ENCODE results near the gene CDH15. TPM values are rescaled to one million over a fixed set of nuclear protein-coding genes. Genes with fewer than 3 reads are reported as not detected.

CDH15 gene
- total and polyA plus RNA-seq, 2 donors from 2014 or later = 0.22 to 0.31 TPM

GRCh38 chr16:89200124-89200849, 28.7 kb downstream of the CDH15 start, which contains the start of gene SLC22A31:
SLC22A31 (minus strand) TSS chr16:89200537; CDS start chr16:89200501, 36 bp downstream.
- H3K9me3 ChIP-seq (ENCODE audit: control insufficient read depth in 2 of 3, insufficient read depth in 1 of 3, low read length in 3 of 3) = no peaks in the 10 kb centered on the region
- FAIRE-seq = no peak
- no peak within 1 kb of the TSS for H3K27ac ChIP-seq (ENCODE audit: low read depth in 2 of 2, low read length in 2 of 2)
- peaks cover 17% of the 10 kb centered on the region for H3K27me3 ChIP-seq (ENCODE audit: control insufficient read depth, insufficient read depth, low read length)
- H3K36me3 ChIP-seq (ENCODE audit: control insufficient read depth in 2 of 3, insufficient read depth in 3 of 3, low read length in 3 of 3) = no peaks in the 10 kb centered on the region
- peak in 2 of 5 donors; percentile 74 to 76 for DNase-seq
- H3K4me3 ChIP-seq (ENCODE audit: low read length in 3 of 3) = no peak within 1 kb of the TSS
- intact Hi-C loops (cut with DNase I) = no loop called here
- TF ChIP-seq CTCF (IDR thresholded peaks at IDR 0.05; ENCODE audit: borderline replicate concordance, extremely low read depth, insufficient read depth) = no peak
- no peak within 1 kb of the TSS for H3K9ac ChIP-seq (ENCODE audit: low read length in 3 of 3)
- H3K4me1 ChIP-seq (ENCODE audit: control insufficient read depth in 2 of 3, insufficient read depth in 2 of 3, low read depth in 1 of 3, low read length in 3 of 3) = peaks cover 0 to 2% (median 0%) of the 10 kb centered on the region in 3 donors

GRCh38 chr16:89200850-89201411, 29.4 kb downstream of the CDH15 start:
- H3K27ac ChIP-seq (ENCODE audit: low read depth in 2 of 2, low read length in 2 of 2) = no peak overlapping the region
- TF ChIP-seq CTCF (IDR thresholded peaks at IDR 0.05; ENCODE audit: borderline replicate concordance, extremely low read depth, insufficient read depth) = no peak
- H3K27me3 ChIP-seq (ENCODE audit: control insufficient read depth, insufficient read depth, low read length) = peaks cover 17% of the 10 kb centered on the region
- intact Hi-C loops (cut with DNase I) = no loop called here
- H3K36me3 ChIP-seq (ENCODE audit: control insufficient read depth in 2 of 3, insufficient read depth in 3 of 3, low read length in 3 of 3) = no peaks in the 10 kb centered on the region
- H3K4me3 ChIP-seq (ENCODE audit: low read length in 3 of 3) = no peak overlapping the region
- peaks cover 0 to 2% (median 0%) of the 10 kb centered on the region in 3 donors for H3K4me1 ChIP-seq (ENCODE audit: control insufficient read depth in 2 of 3, insufficient read depth in 2 of 3, low read depth in 1 of 3, low read length in 3 of 3)
- DNase-seq (peak in 2 of 5 donors; percentile 73 to 82), FAIRE-seq (no peak)
- H3K9ac ChIP-seq (ENCODE audit: low read length in 3 of 3) = no peak overlapping the region
- no peaks in the 10 kb centered on the region for H3K9me3 ChIP-seq (ENCODE audit: control insufficient read depth in 2 of 3, insufficient read depth in 1 of 3, low read length in 3 of 3)

- no peak for FAIRE-seq
- Histone ChIP-seq H3K27me3 (ENCODE audit: control insufficient read depth, insufficient read depth, low read length) (peaks cover 17% of the 10 kb centered on the region), H3K27ac (ENCODE audit: low read depth in 2 of 2, low read length in 2 of 2) (no peak overlapping the region)
Measured at GRCh38 chr16:89201439-89202377, 30.2 kb downstream of the CDH15 start.

More at GRCh38 chr16:89201439-89202377, 30.2 kb downstream of the CDH15 start:
- Histone ChIP-seq H3K4me1 (ENCODE audit: control insufficient read depth in 2 of 3, insufficient read depth in 2 of 3, low read depth in 1 of 3, low read length in 3 of 3) (peaks cover 0 to 2% (median 0%) of the 10 kb centered on the region in 3 donors), H3K9ac (ENCODE audit: low read length in 3 of 3) (no peak overlapping the region), H3K4me3 (ENCODE audit: low read length in 3 of 3) (peak overlapping the region in 2 of 3 donors; percentile 45 to 49), H3K9me3 (ENCODE audit: control insufficient read depth in 2 of 3, insufficient read depth in 1 of 3, low read length in 3 of 3) (no peaks in the 10 kb centered on the region), H3K36me3 (ENCODE audit: control insufficient read depth in 2 of 3, insufficient read depth in 3 of 3, low read length in 3 of 3) (no peaks in the 10 kb centered on the region)
- no peak for TF ChIP-seq CTCF (IDR thresholded peaks at IDR 0.05; ENCODE audit: borderline replicate concordance, extremely low read depth, insufficient read depth)
- intact Hi-C loops (cut with DNase I) = no loop called here
- peak; percentile 85 to 95 (median 90) for DNase-seq
